Measurements from ENCODE around the gene RARRES2. TPM values are rescaled to one million over a fixed set of nuclear protein-coding genes. Genes with fewer than 3 reads are reported as not detected.

RARRES2 gene
- total RNA-seq, 6 donors from 2014 or later, result 54.2 to 303 (median 160) TPM

DNA sequence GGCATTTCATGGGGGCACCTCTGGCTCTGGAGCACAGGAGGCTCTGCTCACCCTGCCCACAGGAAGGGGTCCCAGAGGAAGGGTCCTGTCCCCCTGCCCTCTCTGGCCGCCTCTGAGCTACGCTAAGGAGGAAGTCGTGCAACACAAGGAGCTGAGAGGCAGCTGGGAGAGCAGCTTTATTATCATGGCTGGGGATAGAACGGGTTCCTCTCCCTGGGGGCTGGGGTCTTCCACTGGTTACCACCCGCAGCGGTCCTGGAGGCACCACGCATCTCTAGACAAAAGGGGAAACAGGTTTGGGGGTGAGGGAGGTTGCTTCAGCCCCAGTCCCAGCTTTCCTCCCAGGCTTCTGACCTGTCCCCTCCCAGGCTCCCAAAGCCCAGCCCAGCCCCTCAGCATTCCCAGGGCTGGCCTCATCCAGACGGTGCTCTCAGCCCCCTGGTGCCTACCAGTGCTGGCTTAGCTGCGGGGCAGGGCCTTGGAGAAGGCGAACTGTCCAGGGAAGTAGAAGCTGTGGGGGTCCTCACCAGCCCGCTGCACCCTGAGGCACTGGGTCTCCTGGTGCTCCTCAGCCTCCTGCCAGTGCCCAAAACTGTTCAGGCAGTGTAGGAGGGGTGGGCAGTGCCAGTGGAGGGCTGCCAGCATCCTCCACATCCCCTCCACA lies 3.1 kb downstream of the RARRES2 start:
- Histone ChIP-seq H3K9me3 (no peaks in the 10 kb centered on the region), H3K27me3 (peaks cover 0 to 15% (median 6%) of the 10 kb centered on the region in 4 donors), H3K4me1 (peaks cover 12 to 35% (median 27%) of the 10 kb centered on the region in 4 donors), H3K4me3 (no peak overlapping the region), H3K27ac (no peak overlapping the region), H3K36me3 (peaks cover 0 to 7% (median 0%) of the 10 kb centered on the region in 4 donors)
- 63 to 78% methylated on average over 2 to 10 of the region's 11 CpGs for WGBS, 2 donors
- TF ChIP-seq, protein P1, sequence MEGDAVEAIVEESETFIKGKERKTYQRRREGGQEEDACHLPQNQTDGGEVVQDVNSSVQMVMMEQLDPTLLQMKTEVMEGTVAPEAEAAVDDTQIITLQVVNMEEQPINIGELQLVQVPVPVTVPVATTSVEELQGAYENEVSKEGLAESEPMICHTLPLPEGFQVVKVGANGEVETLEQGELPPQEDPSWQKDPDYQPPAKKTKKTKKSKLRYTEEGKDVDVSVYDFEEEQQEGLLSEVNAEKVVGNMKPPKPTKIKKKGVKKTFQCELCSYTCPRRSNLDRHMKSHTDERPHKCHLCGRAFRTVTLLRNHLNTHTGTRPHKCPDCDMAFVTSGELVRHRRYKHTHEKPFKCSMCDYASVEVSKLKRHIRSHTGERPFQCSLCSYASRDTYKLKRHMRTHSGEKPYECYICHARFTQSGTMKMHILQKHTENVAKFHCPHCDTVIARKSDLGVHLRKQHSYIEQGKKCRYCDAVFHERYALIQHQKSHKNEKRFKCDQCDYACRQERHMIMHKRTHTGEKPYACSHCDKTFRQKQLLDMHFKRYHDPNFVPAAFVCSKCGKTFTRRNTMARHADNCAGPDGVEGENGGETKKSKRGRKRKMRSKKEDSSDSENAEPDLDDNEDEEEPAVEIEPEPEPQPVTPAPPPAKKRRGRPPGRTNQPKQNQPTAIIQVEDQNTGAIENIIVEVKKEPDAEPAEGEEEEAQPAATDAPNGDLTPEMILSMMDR (IDR thresholded peaks at IDR 0.05), result no peak
- no peak for TF ChIP-seq POLR2AphosphoS5 (IDR thresholded peaks at IDR 0.05)
- no peak for TF ChIP-seq POLR2A (IDR thresholded peaks at IDR 0.05)
- TF ChIP-seq EP300 (IDR thresholded peaks at IDR 0.05), result no peak
- ATAC-seq (ENCODE audit: low FRiP score in 2 of 2) (no peak), DNase-seq (no peak)

DNA sequence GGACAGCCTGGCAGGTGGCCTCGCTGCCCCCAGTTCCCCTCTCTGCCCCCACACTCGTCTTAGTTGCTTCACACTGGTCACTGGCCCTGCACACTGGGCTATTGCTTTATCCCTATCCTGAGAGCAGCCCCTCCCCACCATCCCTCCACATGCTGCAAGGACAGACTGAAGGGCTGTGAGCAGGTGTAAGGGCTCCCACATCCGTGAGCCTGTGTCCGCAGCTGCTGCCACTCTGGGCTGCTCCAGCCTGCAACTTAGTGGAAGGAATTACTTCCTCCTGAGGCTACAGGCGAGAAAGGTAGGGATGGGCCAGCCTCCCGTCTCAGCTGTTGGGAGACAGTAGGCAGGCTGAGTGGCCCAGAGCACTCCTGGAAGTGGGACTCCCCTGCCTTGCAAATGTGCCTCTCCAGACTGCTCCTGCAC lies 3.8 kb downstream of the RARRES2 start:
- 75 to 83% methylated on average over 6 of the region's 6 CpGs for WGBS, 2 donors
- TF ChIP-seq, protein P1 (IDR thresholded peaks at IDR 0.05), result no peak
- TF ChIP-seq EP300 (IDR thresholded peaks at IDR 0.05) (no peak), POLR2AphosphoS5 (IDR thresholded peaks at IDR 0.05) (no peak), POLR2A (IDR thresholded peaks at IDR 0.05) (no peak)
- Histone ChIP-seq H3K9me3 (no peaks in the 10 kb centered on the region), H3K27ac (no peak overlapping the region), H3K36me3 (peaks cover 0 to 7% (median 0%) of the 10 kb centered on the region in 4 donors), H3K4me1 (peaks cover 12 to 35% (median 27%) of the 10 kb centered on the region in 4 donors), H3K27me3 (peaks cover 0 to 15% (median 6%) of the 10 kb centered on the region in 4 donors), H3K4me3 (no peak overlapping the region)
- no peak for DNase-seq
- ATAC-seq (ENCODE audit: low FRiP score in 2 of 2), result no peak

DNA sequence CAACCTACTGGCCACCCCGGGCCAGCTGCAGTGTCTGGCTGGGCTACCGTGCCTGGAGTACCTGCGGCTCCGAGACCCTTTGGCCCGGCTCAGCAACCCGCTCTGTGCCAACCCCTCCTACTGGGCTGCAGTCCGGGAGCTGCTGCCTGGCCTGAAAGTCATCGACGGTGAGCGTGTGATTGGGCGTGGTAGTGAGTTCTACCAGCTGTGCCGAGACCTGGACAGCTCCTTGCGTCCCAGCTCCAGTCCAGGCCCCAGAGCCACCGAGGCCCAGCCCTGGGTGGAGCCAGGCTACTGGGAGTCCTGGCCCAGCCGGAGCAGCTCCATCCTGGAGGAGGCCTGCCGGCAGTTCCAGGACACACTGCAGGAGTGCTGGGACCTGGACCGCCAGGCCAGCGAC lies 4.2 kb downstream of the RARRES2 start:
- TF ChIP-seq EP300 (IDR thresholded peaks at IDR 0.05) (no peak), POLR2A (IDR thresholded peaks at IDR 0.05) (no peak), POLR2AphosphoS5 (IDR thresholded peaks at IDR 0.05) (no peak)
- TF ChIP-seq, protein P1 (IDR thresholded peaks at IDR 0.05), result no peak
- Histone ChIP-seq H3K36me3 (peaks cover 0 to 7% (median 0%) of the 10 kb centered on the region in 4 donors), H3K27me3 (peaks cover 0 to 15% (median 6%) of the 10 kb centered on the region in 4 donors), H3K9me3 (no peaks in the 10 kb centered on the region), H3K4me1 (peaks cover 12 to 35% (median 27%) of the 10 kb centered on the region in 4 donors), H3K4me3 (no peak overlapping the region), H3K27ac (peak overlapping the region in 1 of 4 donors; percentile 35)
- ATAC-seq (ENCODE audit: low FRiP score in 2 of 2), result no peak
- DNase-seq, result no peak
- 80 to 89% methylated on average over 3 to 18 of the region's 18 CpGs for WGBS, 2 donors

DNA sequence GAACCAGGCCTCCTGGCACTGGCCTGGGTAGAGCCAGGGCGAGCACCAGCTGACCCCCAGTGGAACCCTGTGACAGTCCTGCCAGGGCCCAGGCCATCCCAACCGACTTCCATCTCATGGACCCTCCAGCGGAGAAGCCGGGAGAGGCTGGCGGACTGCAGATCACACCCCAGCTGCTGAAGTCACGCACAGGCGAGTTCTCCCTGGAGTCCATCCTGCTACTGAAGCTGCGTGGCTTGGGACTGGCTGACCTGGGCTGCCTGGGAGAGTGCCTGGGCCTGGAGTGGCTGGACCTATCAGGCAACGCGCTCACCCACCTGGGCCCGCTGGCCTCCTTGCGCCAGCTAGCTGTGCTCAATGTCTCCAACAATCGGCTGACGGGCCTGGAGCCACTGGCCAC lies 4.7 kb downstream of the RARRES2 start:
- Histone ChIP-seq H3K9me3 (no peaks in the 10 kb centered on the region), H3K4me1 (peaks cover 12 to 33% (median 26%) of the 10 kb centered on the region in 4 donors), H3K36me3 (peaks cover 0 to 7% (median 0%) of the 10 kb centered on the region in 4 donors), H3K4me3 (no peak overlapping the region), H3K27me3 (peaks cover 0 to 15% (median 6%) of the 10 kb centered on the region in 4 donors), H3K27ac (peak overlapping the region in 2 of 4 donors; percentile 35 to 46)
- 100% methylated on average over 1 to 2 of the region's 14 CpGs for WGBS, 2 donors
- TF ChIP-seq EP300 (IDR thresholded peaks at IDR 0.05), result no peak
- no peak for TF ChIP-seq POLR2AphosphoS5 (IDR thresholded peaks at IDR 0.05)
- TF ChIP-seq, protein P1 (IDR thresholded peaks at IDR 0.05), result no peak
- no peak for TF ChIP-seq POLR2A (IDR thresholded peaks at IDR 0.05)
- DNase-seq (peak in 1 of 2 donors; percentile 76), ATAC-seq (ENCODE audit: low FRiP score in 2 of 2) (no peak)

Measured in upper lobe of left lung (tissue), 6 donors.